ENCODE measurements around the gene ZNF74. TPM values are rescaled to one million over a fixed set of nuclear protein-coding genes. Genes with fewer than 3 reads are reported as not detected.
A peak's percentile ranks its signal among the peaks of the same experiment; 100 is the strongest.

The ZNF74 gene
- polyA plus RNA-seq, 1 experiment = 8.4 TPM

GRCh38 chr22:20428496-20429253 is 34.7 kb downstream of the ZNF74 start:
- no peak for TF ChIP-seq CTCF (IDR thresholded peaks at IDR 0.05; ENCODE audit: low read depth, low read length)
- DNase-seq (ENCODE audit: low read depth, low spot score) = no peak
- Histone ChIP-seq H3K27ac (ENCODE audit: low read depth, low read length) (no peak overlapping the region), H3K27me3 (ENCODE audit: control insufficient read depth, insufficient read depth, low read length) (no peaks in the 10 kb centered on the region), H3K9me3 (ENCODE audit: control insufficient read depth, insufficient read depth, low read length) (peaks cover 5% of the 10 kb centered on the region; the same call in 1 of the 2 replicates), H3K4me3 (ENCODE audit: low read depth, low read length) (no peak overlapping the region)
- ChIA-PET POLR2A (interaction anchor here (0.6 kb wide), 1 partner anchor 15 kb away, joined by 3 read pairs; no protein-coding TSS in a partner anchor), CTCF (interaction anchor here (0.6 to 4.3 kb wide), 2 partner anchors 10 to 15 kb away, joined by 3 to 35 read pairs; no protein-coding TSS in a partner anchor)

DNA sequence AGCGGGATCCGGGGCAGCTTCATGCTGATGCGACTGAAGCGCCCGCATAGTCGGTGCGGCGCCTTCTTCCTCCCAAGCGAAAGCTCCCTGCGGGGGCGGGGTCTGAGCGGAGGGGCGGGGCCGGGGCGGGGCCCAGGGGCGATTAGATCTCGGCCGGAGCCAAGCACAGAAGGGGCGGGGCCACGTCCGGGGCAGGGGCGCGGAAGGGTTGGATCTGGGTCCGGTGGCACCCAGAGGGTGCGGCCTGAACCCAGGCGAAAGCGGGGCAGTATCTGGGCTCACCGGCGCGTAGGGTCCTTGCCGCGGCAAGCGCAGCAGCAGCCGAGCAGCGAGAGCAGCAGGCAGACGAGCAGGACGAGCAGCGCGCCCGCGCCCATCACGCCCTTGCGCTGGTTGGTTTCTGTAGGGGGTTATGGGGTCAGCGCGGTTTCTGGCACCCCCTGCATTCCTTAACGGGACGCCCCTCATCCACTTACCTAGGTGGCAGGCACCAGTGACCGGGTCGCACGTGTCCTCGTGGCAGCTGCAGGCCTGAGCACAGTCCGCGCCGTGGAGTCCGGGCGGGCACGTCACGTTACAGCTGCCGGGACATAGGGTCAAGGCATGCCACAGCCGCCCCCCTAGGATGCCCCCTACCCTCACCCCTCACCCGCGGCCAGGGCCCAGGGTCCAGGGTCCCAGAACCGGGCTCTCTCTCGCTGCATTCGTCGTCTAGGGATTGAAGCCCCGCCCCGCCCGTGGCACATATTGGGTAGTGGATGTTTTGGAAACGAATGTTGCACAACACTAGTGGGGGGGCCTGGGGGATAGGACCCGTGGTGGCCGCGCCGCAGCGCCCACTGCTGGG is 35.5 kb downstream of the ZNF74 start:
- TF ChIP-seq CTCF (IDR thresholded peaks at IDR 0.05; ENCODE audit: low read depth, low read length) = no peak
- H3K4me3 ChIP-seq (ENCODE audit: low read depth, low read length) = no peak overlapping the region
- no peak for DNase-seq (ENCODE audit: low read depth, low spot score)
- H3K9me3 ChIP-seq (ENCODE audit: control insufficient read depth, insufficient read depth, low read length) = peaks cover 5% of the 10 kb centered on the region; the same call in 1 of the 2 replicates
- ChIA-PET POLR2A (interaction anchor here (1.0 kb wide), 1 partner anchor 11 kb away, joined by 4 read pairs; no protein-coding TSS in a partner anchor), CTCF (interaction anchor here (0.8 to 4.3 kb wide), 2 partner anchors 11 to 311 kb away, joined by 3 to 35 read pairs; no protein-coding TSS in a partner anchor)
- H3K27me3 ChIP-seq (ENCODE audit: control insufficient read depth, insufficient read depth, low read length) = no peaks in the 10 kb centered on the region
- no peak overlapping the region for H3K27ac ChIP-seq (ENCODE audit: low read depth, low read length)

- Histone ChIP-seq H3K4me3 (ENCODE audit: low read depth, low read length) (no peak overlapping the region), H3K27me3 (ENCODE audit: control insufficient read depth, insufficient read depth, low read length) (no peaks in the 10 kb centered on the region), H3K27ac (ENCODE audit: low read depth, low read length) (no peak overlapping the region), H3K9me3 (ENCODE audit: control insufficient read depth, insufficient read depth, low read length) (peaks cover 5% of the 10 kb centered on the region; the same call in 1 of the 2 replicates)
- TF ChIP-seq CTCF (IDR thresholded peaks at IDR 0.05; ENCODE audit: low read depth, low read length) = no peak
- ChIA-PET POLR2A (interaction anchor here (1.0 kb wide), 1 partner anchor 12 kb away, joined by 4 read pairs; no protein-coding TSS in a partner anchor), CTCF (interaction anchor here (0.8 to 4.3 kb wide), 2 partner anchors 12 to 310 kb away, joined by 3 to 35 read pairs; no protein-coding TSS in a partner anchor)
- no peak for DNase-seq (ENCODE audit: low read depth, low spot score)
Measured at GRCh38 chr22:20430101-20430719, 36.3 kb downstream of the ZNF74 start.

- peaks cover 5% of the 10 kb centered on the region; the same call in 1 of the 2 replicates for H3K9me3 ChIP-seq (ENCODE audit: control insufficient read depth, insufficient read depth, low read length)
- no peak for DNase-seq (ENCODE audit: low read depth, low spot score)
- no peak overlapping the region for H3K27ac ChIP-seq (ENCODE audit: low read depth, low read length)
- no peaks in the 10 kb centered on the region for H3K27me3 ChIP-seq (ENCODE audit: control insufficient read depth, insufficient read depth, low read length)
- CTCF ChIA-PET = interaction anchor here (0.8 to 4.3 kb wide), 2 partner anchors 13 to 310 kb away, joined by 3 to 35 read pairs; no protein-coding TSS in a partner anchor
- POLR2A ChIA-PET = interaction anchor here (1.0 kb wide), 1 partner anchor 13 kb away, joined by 4 read pairs; no protein-coding TSS in a partner anchor
- H3K4me3 ChIP-seq (ENCODE audit: low read depth, low read length) = no peak overlapping the region
- TF ChIP-seq CTCF (IDR thresholded peaks at IDR 0.05; ENCODE audit: low read depth, low read length) = 0 out of 2 replicates have a peak, but pooled peaks have one; percentile 2
Measured at GRCh38 chr22:20430720-20431510, 37.0 kb downstream of the ZNF74 start.

Measured in AG04450 (cell line).